ENCODE measurements around the gene ADAM19.

DNA sequence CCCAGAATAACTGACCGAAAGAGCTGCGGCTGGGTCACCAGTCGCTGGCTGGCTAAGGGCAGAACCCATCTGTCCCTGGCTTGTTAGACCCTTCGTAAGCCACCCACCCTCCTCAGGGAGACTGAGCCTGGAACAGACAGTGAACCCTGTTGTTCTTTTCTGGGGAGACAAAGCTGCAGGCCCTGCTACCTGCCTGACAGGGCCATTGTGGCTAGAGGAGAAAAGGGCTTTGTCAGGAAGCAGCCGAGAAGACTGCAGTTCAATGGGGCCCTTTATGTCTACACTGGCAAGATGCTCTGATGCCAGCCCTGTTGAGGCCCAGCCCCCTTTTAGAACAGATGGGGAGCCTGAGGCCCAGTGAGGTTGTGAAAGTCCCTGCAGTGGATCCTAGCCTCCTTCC lies 119.3 kb downstream of the ADAM19 start:
- TF ChIP-seq, protein P1, sequence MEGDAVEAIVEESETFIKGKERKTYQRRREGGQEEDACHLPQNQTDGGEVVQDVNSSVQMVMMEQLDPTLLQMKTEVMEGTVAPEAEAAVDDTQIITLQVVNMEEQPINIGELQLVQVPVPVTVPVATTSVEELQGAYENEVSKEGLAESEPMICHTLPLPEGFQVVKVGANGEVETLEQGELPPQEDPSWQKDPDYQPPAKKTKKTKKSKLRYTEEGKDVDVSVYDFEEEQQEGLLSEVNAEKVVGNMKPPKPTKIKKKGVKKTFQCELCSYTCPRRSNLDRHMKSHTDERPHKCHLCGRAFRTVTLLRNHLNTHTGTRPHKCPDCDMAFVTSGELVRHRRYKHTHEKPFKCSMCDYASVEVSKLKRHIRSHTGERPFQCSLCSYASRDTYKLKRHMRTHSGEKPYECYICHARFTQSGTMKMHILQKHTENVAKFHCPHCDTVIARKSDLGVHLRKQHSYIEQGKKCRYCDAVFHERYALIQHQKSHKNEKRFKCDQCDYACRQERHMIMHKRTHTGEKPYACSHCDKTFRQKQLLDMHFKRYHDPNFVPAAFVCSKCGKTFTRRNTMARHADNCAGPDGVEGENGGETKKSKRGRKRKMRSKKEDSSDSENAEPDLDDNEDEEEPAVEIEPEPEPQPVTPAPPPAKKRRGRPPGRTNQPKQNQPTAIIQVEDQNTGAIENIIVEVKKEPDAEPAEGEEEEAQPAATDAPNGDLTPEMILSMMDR (IDR thresholded peaks at IDR 0.05): no peak
- TF ChIP-seq POLR2A (IDR thresholded peaks at IDR 0.05): no peak

All from uterus (tissue), 2 donors.